GM18907 (cell line): Measurements from ENCODE around the gene CREBBP.

ENCODE experiments used
- ATAC-seq: cut with Tn5 transposase; IDR thresholded peaks from one replicate; pipeline ENCODE4 v1.9.1; 2021; ENCODE audit warnings: mild to moderate bottlenecking, moderate library complexity; ENCODE audit not compliant: unreplicated experiment

The CREBBP gene

GRCh38 chr16:3879887-3880564 is 487 bp downstream of the CREBBP start:
- peak; percentile 49 for ATAC-seq

GRCh38 chr16:3879258-3879886 is 1.1 kb downstream of the CREBBP start:
- ATAC-seq: peak; percentile 18

- no peak for ATAC-seq
Observed at GRCh38 chr16:3878610-3879009, 1.9 kb downstream of the CREBBP start.

- ATAC-seq: no peak
Observed at GRCh38 chr16:3876695-3877094, 3.8 kb downstream of the CREBBP start.

GRCh38 chr16:3876160-3876559 is 4.4 kb downstream of the CREBBP start:
- ATAC-seq: no peak

- no peak for ATAC-seq
Observed at GRCh38 chr16:3874794-3875692, 5.5 kb downstream of the CREBBP start.

GRCh38 chr16:3874242-3874641 is 6.3 kb downstream of the CREBBP start:
- no peak for ATAC-seq

GRCh38 chr16:3873482-3874173 is 6.9 kb downstream of the CREBBP start:
- no peak for ATAC-seq

- no peak for ATAC-seq
Observed at GRCh38 chr16:3872216-3872895, 8.2 kb downstream of the CREBBP start.

GRCh38 chr16:3868967-3869366 is 11.5 kb downstream of the CREBBP start:
- no peak for ATAC-seq

- ATAC-seq: no peak
Observed at GRCh38 chr16:3868556-3868955, 12.0 kb downstream of the CREBBP start.

- ATAC-seq: no peak
Observed at GRCh38 chr16:3866703-3867431, 13.6 kb downstream of the CREBBP start.

GRCh38 chr16:3865241-3865640 is 15.3 kb downstream of the CREBBP start:
- ATAC-seq: no peak

- no peak for ATAC-seq
Observed at GRCh38 chr16:3864562-3864961, 16.0 kb downstream of the CREBBP start.

- ATAC-seq: no peak
Observed at GRCh38 chr16:3863587-3863986, 16.9 kb downstream of the CREBBP start.

GRCh38 chr16:3861808-3862451 is 18.6 kb downstream of the CREBBP start:
- no peak for ATAC-seq

GRCh38 chr16:3859889-3860288 is 20.6 kb downstream of the CREBBP start:
- no peak for ATAC-seq

GRCh38 chr16:3858801-3859200 is 21.7 kb downstream of the CREBBP start:
- ATAC-seq: no peak
